NCI-H524 treated with DMSO at 0.1 percent for 48 hours (cell line): ENCODE data around the gene PHYKPL.
"Not testable (repeated sequence)": the region's sequence is repeated elsewhere in the genome, so short reads cannot be mapped to it uniquely, and the experiment has no call there.

Source experiments
- DNase-seq: peaks from one replicate; lab custom pipeline; 2025; lab: John Stamatoyannopoulos, UW

Gene PHYKPL

GRCh38 chr5:178207183-178207916, 25.3 kb downstream of the PHYKPL start:
- no peak for DNase-seq

DNA sequence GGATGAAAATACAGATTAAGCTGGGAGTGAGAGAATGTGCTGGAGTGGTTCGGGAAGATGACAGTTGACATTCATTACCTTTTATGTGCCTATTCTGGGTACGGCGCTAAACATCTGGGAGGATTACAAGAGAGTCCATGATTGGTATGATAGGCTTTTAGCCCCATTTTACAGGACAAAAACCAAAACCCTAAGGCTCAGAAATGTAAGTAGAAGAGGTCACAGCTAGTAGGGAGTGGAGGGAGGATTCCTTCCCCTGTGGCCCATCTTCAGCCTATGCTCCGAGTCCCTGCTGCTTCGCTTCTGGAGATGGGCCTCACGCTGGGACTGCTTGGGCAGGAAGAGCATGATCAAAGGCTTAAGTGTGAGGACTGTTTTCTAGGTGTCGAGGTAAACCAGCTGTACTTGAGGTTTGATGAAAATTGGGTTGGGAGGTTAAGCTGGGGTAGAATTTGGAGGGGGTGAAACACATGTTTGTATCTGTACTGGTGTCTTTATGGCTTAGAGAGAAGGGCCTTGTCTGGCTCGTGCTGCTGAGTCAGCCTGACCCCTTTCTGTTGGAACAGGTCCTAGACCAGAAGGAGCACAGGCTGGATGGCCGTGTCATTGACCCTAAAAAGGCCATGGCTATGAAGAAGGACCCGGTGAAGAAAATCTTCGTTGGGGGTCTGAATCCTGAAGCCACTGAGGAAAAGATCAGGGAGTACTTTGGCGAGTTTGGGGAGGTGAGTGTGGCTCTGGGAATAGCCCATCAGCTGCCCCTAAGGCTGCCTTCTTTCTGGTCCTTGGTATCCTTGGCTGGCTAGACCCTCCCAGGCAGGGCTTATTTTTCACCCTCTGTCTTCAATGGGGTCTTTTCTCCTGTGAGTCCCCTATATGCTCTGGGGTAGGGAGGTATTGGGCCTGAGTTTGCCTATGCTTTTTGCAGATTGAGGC, 26.2 kb downstream of the PHYKPL start:
- DNase-seq: no peak

- DNase-seq: no peak
Observed at GRCh38 chr5:178205749-178206047, 26.9 kb downstream of the PHYKPL start.

DNA sequence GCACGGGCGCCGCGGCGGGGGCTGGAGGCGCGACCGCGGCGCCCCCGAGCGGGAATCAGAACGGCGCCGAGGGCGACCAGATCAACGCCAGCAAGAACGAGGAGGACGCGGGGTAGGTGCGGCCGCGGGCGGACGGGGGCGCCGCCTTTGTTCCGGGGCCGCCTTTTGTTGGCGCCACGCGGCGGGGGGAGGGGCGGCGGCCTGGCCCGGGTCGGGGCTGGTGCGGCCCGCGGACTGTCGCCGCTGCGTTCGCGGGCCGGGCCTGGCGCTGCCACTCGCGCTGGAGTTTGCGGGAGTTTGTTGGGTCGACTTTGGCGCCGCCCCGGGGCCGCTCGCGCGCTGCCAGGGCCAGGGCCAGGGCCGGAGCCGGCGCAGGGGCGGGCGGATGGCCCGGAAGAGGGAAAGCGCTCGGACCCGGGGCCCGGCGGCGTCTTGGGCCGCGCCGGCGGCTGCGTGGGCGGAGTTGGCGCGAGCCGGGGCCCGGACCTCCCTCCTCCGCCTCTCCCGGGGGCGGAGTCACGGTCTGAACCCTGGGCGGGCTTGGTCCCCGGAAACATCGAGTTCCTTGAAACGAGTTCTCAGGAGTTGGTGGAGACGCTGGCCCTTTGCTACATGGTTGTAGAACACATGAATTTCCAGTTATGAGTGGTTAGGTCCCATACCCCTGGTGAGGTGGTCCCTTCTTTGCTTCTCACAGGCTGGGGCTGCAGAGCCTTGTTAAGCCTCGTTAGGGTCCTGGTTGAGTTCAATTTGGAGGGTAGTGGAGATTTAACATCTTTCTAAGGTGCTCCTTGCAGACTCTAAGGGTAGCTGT, 27.5 kb downstream of the PHYKPL start:
- no peak for DNase-seq

DNA sequence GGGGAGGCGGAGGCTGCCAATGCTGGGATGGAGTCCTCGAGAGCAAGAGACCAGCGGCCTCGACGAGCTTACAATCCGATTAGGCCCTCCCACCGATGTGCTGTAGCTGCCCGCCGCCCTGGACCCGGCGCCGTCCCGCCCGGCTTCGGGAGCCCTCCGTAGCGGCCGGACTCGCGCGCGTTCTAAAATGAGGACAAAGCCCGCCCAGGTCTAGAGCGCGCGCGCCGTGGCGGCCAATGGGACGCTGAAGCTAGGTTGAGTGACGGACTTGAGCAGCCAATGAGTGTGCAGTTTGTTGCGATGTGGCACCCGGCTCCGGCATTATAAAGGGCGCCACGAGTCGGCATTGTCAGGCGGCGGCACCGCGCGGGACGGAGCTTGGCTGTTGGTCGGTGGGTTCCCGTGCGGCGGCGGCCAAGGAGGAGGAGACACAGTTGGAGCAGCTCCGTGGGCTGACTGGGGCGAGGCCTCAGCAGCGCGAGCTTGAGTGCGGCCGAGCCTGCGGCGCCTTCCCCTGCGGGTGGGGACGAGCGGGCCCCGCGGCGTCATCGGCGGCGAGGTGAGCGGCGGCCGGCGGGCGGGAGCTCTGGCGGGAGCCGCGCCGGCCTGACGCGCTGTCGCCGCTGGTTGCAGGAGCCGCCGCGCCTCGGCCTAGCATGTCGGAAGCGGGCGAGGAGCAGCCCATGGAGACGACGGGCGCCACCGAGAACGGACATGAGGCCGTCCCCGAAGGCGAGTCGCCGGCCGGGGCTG, 28.2 kb downstream of the PHYKPL start, which contains the start of gene HNRNPAB:
Gene HNRNPAB, plus strand, starts transcription at position 352 of the 753 bp plus-strand sequence. Its CDS starts 305 bp downstream, at position 657.
- DNase-seq: peak; percentile 46

- DNase-seq: no peak
Observed at GRCh38 chr5:178203670-178204181, 28.9 kb downstream of the PHYKPL start.

DNA sequence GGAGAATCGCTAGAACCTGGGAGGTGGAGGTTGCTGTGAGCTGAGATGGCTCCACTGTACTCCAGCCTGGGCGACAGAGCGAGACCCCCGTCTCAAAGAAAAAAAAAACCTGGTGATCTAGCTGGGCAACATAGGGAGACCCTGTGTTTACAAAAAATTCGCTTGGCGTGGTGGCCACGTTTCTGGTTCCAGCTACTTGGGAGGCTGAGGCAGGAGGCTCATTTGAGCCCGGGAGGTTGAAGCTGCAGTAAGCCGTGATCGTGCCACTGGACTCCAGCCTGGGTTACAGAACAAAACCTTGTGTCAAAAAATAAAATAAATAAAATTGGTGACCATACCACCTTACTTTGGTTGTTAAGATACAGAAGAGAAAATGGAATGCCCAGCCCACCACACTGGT, 30.1 kb downstream of the PHYKPL start:
- DNase-seq: no peak

GRCh38 chr5:178201927-178202235, 30.7 kb downstream of the PHYKPL start:
- DNase-seq: no peak

DNA sequence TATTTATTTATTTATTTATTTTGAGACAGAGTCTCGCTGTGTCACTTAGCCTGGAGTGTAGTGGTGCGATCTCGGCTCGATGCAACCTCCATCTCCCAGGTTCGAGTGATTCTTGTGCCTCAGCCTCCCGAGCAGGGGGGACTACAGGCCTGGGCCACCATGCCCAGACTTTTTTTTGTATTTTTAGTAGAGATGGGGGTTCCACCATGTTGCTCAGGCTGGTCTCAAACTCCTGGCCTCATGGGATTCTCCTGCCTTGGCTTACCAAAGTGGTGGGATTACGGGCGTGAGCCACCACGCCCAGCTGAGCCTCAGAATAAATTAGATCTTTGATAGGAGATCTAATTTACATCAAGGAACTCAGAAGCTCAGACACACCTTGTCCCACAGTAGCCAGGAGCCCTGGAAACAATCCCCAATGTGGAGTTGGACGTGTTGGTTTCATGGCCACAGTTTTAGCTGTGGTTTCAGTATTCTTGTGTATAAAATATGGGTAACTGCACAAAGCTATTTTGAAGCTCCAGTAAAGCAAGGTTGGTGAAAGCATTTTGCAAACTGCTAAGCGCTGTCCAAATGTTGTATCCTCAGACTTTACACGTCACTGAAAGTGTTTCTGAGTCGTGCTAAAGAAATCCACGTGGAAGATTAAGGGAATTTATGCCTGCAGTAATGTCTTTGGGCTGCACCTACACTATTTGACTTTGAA, 31.2 kb downstream of the PHYKPL start:
- DNase-seq: no peak

GRCh38 chr5:178199581-178200434, 32.8 kb downstream of the PHYKPL start:
- no peak for DNase-seq

DNA sequence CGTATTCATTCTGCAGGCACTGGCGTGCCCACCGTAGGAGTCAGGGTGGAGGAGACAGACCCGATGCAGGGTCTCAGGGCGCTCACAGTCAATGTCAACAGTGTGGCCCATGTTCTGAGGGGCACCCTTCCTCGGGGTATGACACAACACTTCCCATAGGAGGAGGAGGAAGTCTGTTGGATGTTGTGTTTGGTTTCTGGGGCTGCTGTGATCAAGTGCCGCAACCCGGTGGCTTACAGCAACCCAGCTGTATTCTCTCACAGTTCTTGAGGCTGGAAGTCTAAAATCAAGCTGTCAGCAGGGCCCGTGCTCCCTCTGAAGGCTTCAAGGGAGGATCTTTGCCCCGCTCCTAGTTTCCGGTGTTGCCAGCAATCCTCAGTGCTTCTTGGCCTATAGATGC, 33.9 kb downstream of the PHYKPL start:
- DNase-seq: no peak

- not testable (repeated sequence) for DNase-seq
Observed at GRCh38 chr5:178198151-178198550, 34.5 kb downstream of the PHYKPL start.

DNA sequence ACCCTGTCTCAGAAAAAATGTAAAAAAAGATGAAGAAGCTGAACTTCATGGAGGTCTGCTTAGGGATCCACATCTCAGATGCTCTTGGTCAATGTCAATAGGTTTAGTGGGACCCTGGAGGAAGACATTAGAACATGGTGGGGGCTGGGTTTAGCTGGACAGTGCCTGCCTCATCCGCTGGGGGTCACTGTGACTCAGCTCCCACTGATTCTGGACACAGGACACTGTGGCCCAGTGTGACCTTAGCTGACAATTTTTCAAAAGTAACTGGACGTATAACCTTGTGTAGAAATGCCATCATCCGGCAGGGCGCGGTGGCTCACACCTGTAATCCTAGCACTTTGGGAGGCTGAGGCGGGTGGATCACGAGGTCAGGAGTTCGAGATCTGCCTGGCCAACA, 35.6 kb downstream of the PHYKPL start:
- no peak for DNase-seq

DNA sequence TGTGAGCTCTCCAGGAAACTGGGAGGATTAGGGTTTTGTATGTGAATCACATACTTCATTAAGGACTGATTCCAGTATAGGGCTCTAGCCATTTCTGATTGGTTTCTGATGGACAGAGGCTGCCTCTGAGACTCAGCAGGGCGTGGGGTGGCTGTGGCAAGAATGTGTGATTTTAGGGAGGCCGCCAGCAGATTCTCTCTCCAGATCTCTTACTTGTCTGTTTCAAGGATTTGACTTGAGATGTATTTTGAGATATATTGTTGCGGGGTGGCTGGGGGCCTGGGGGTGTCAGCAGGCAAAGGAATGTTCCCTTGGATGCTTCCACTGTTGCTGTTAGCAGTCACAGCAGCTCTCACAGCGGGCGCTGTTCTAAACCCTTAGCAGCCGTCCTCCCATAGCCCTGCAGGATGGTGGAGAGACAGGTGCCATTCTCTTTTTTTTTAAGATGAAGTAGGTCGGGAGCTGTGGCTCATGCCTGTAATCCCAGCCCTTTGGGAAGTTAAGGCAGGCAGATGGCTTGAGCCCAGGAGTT, 36.3 kb downstream of the PHYKPL start:
- DNase-seq: no peak

- no peak for DNase-seq
Observed at GRCh38 chr5:178194026-178194425, 38.6 kb downstream of the PHYKPL start.

DNA sequence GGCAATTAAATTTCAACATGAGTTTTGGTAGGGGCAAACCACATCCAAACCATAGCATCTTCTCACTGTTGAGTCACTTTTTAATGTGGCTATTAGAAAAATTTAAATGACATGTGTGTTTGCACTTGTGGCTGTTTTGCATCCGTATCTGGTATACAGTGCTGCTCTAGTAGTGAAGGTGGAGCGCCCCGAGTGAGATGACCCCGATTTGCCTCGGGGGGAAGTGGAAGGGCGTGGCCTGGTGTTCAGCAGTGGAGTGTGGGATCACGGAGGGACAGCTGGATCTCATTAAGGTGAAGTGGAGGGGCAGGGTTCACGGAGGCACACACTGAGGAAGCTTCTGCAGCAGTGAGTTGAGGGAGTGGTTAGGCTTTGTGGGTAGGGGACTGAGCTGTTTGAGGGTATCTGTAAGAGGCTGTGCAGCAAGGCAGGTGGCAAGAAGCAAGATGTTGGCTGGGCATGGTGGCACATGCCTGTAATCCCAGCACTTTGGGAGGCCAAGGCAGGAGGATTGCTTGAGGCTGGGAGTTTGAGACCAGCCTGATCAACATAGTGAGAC, 39.3 kb downstream of the PHYKPL start:
- no peak for DNase-seq

GRCh38 chr5:178192787-178193186, 39.8 kb downstream of the PHYKPL start:
- DNase-seq: no peak

GRCh38 chr5:178192244-178192643, 40.4 kb downstream of the PHYKPL start:
- no peak for DNase-seq

GRCh38 chr5:178191661-178192060, 40.9 kb downstream of the PHYKPL start:
- no peak for DNase-seq
